HepG2 (cell line): Measurements from ENCODE around the gene RAC3. TPM values are rescaled to one million over a fixed set of nuclear protein-coding genes. Genes with fewer than 3 reads are reported as not detected.
A peak's percentile ranks its signal among the peaks of the same experiment; 100 is the strongest.

Source experiments
- ATF7-NPFF ChIP-seq: sonication (generic); formaldehyde crosslinking; IDR thresholded peaks from 2 replicates; pipeline ENCODE4 v1.8.1; 2023; ENCODE audit warnings: mild to moderate bottlenecking, low read depth, missing genetic modification reagents, moderate library complexity
- CBX1 ChIP-seq: IDR thresholded peaks from one replicate; pipeline ENCODE4 v1.6.1; 2016; ENCODE audit warnings: antibody characterized with exemption, low read depth
- CCAR2 ChIP-seq: fragments of 200-400 bp; formaldehyde crosslinking; optimal IDR thresholded peaks from 2 replicates; pipeline ENCODE3; 2018; ENCODE audit warnings: low read depth, mild to moderate bottlenecking, low read length, moderate library complexity
- CEBPB ChIP-seq: IDR thresholded peaks from 2 replicates; pipeline ENCODE4 v1.6.1; 2011; ENCODE audit warnings: low read depth, low read length, improper control_type of control experiment, borderline replicate concordance
- HES4 ChIP-seq: sonication (generic); formaldehyde crosslinking; IDR thresholded peaks from 2 replicates; pipeline ENCODE4 v1.9.0; 2021; ENCODE audit warnings: mild to moderate bottlenecking, missing genetic modification reagents, borderline replicate concordance
- RBFOX2 ChIP-seq: fragments of 200-400 bp; formaldehyde crosslinking; IDR thresholded peaks from 2 replicates; pipeline ENCODE4 v1.6.1; 2017; ENCODE audit warnings: low read depth, mild to moderate bottlenecking, low read length
- RELA ChIP-seq: sonication (generic); formaldehyde crosslinking; IDR thresholded peaks from 2 replicates; pipeline ENCODE4 v1.4.0; 2020; ENCODE audit warnings: missing genetic modification reagents
- RFX1 ChIP-seq: fragments of 450-650 bp; IDR thresholded peaks from 2 replicates; pipeline ENCODE4 v1.6.1; 2017
- SSRP1 ChIP-seq: IDR thresholded peaks from 2 replicates; pipeline ENCODE4 v1.6.1; 2016; ENCODE audit warnings: control low read depth
- TAF15 ChIP-seq: fragments of 200-400 bp; formaldehyde crosslinking; IDR thresholded peaks from one replicate; pipeline ENCODE4 v1.6.1; 2018; ENCODE audit warnings: mild to moderate bottlenecking, low read depth, low read length; ENCODE audit not compliant: poor library complexity, severe bottlenecking
- XRCC5 ChIP-seq: fragments of 200-400 bp; formaldehyde crosslinking; optimal IDR thresholded peaks from 2 replicates; pipeline ENCODE3; 2017; ENCODE audit warnings: mild to moderate bottlenecking, low read length
- YEATS2 ChIP-seq: sonication (generic); formaldehyde crosslinking; IDR thresholded peaks from 2 replicates; pipeline ENCODE4 v1.4.0; 2020; ENCODE audit warnings: missing genetic modification reagents, borderline replicate concordance
- ZMAT3 ChIP-seq: sonication (generic); formaldehyde crosslinking; conservative IDR thresholded peaks from 2 replicates; pipeline ENCODE4 v1.7.0; 2021; ENCODE audit warnings: missing genetic modification reagents
- ZNF17 ChIP-seq: sonication (generic); formaldehyde crosslinking; IDR thresholded peaks from 2 replicates; pipeline ENCODE4 v1.5.0; 2020; ENCODE audit warnings: mild to moderate bottlenecking, missing genetic modification reagents
- ZNF761 ChIP-seq: sonication (generic); formaldehyde crosslinking; conservative IDR thresholded peaks from 2 replicates; pipeline ENCODE4 v1.4.0; 2020; ENCODE audit warnings: mild to moderate bottlenecking, missing genetic modification reagents
- polyA plus RNA-seq, 8 experiments: library from polyadenylated mRNA; depleted of rRNA in 3 of 8; stranded (reverse) in 7 of 8; unstranded in 1 of 8; fragments of >200 nt; fragmentation: Illumina TruSeq in 4 of 8; extraction: Trizol in 4 of 8; gene quantifications; 2 replicates each; pipeline versions ENCODE4 v1.2.1 to v1.2.3, GENCODE V29; 2011 to 2016; ENCODE audit warnings: low read depth in 4 of 8, missing spikeins in 1 of 8, mixed read lengths in 1 of 8; ENCODE audit not compliant: insufficient read depth in 1 of 8
- total RNA-seq, 5 experiments: library from RNA; depleted of rRNA; stranded (reverse); fragments of >200 nt; fragmentation: Illumina TruSeq; extraction: Trizol; gene quantifications; 2 replicates each; pipeline ENCODE4 v1.2.3, GENCODE V29; 2016; ENCODE audit warnings: low read depth in 1 of 5
- TF ChIP-seq, protein P1 (sequence below): sonication (generic); formaldehyde crosslinking; IDR thresholded peaks from 2 replicates; pipeline ENCODE4 v1.4.0; 2020; ENCODE audit warnings: missing genetic modification reagents
- TF ChIP-seq, protein P2 (sequence below): sonication (generic); formaldehyde crosslinking; IDR thresholded peaks from 2 replicates; pipeline ENCODE4 v1.4.0; 2020; ENCODE audit warnings: missing genetic modification reagents
- TF ChIP-seq, protein P3 (sequence below): sonication (generic); formaldehyde crosslinking; conservative IDR thresholded peaks from 2 replicates; pipeline ENCODE4 v1.8.0; 2022; ENCODE audit warnings: missing genetic modification reagents
- TF ChIP-seq, protein P4 (sequence below): sonication (generic); formaldehyde crosslinking; IDR thresholded peaks from 2 replicates; pipeline ENCODE4 v1.4.0; 2020; ENCODE audit warnings: missing genetic modification reagents
- TF ChIP-seq, protein P5 (sequence below): IDR thresholded peaks from 2 replicates; pipeline ENCODE4 v1.6.1; 2016

The RAC3 gene
- total and polyA plus RNA-seq, 2 of the 13 experiments (the other 11 are each of a cell fraction or from before 2014, with no cell fraction given): 10.5 to 21.3 TPM

DNA sequence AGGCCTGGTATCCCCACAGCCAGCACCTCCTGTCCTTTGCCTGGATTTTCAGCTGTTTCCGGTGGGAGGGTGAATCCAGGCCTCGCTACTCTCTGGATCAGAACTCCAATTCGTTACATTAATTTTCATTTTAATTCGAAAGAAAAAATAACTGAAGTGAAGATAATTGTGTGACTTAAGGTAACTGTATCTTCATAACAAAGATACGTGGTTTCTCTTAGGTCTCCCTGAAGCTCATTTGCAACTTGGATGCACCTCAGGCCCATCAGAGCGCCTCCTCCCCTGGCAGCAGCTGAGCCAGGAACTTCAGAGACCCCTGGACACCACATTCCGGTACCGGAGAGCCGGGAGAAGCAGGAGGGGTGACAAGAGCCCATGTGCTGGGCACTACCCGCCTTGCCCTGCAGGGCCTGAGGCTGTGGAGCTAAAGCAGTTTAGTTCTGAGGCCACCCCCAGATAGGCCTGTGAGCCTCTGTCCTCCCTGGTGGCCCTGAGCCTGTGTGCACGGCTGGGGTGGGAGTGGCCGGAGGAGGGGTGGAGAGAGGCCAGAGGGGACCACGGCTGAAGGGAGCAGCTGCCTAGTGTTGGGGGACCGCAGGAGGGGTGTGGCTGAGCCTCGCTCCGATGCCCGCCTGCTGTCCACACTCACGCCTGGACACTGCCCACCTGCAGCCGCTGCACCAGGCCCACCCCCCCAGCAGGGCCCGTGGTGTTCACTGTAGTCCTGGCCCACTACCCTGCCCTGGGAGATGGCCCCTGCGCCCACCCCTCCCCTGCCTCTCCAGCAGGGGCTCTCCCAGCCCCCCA lies 45.5 kb downstream of the RAC3 start (continued):
- TF ChIP-seq YEATS2: no peak
- TF ChIP-seq, protein P1, sequence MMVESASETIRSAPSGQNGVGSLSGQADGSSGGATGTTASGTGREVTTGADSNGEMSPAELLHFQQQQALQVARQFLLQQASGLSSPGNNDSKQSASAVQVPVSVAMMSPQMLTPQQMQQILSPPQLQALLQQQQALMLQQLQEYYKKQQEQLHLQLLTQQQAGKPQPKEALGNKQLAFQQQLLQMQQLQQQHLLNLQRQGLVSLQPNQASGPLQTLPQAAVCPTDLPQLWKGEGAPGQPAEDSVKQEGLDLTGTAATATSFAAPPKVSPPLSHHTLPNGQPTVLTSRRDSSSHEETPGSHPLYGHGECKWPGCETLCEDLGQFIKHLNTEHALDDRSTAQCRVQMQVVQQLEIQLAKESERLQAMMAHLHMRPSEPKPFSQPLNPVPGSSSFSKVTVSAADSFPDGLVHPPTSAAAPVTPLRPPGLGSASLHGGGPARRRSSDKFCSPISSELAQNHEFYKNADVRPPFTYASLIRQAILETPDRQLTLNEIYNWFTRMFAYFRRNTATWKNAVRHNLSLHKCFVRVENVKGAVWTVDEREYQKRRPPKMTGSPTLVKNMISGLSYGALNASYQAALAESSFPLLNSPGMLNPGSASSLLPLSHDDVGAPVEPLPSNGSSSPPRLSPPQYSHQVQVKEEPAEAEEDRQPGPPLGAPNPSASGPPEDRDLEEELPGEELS (CRISPR knock-in tag): no peak
- TF ChIP-seq ZMAT3 (CRISPR knock-in tag): no peak
- TF ChIP-seq ZNF761: no peak
- TF ChIP-seq HES4 (CRISPR knock-in tag): no peak
- peak; percentile 61; the same call in 1 of the 2 replicates for TF ChIP-seq ATF7-NPFF (CRISPR knock-in tag)
- TF ChIP-seq, protein P2, sequence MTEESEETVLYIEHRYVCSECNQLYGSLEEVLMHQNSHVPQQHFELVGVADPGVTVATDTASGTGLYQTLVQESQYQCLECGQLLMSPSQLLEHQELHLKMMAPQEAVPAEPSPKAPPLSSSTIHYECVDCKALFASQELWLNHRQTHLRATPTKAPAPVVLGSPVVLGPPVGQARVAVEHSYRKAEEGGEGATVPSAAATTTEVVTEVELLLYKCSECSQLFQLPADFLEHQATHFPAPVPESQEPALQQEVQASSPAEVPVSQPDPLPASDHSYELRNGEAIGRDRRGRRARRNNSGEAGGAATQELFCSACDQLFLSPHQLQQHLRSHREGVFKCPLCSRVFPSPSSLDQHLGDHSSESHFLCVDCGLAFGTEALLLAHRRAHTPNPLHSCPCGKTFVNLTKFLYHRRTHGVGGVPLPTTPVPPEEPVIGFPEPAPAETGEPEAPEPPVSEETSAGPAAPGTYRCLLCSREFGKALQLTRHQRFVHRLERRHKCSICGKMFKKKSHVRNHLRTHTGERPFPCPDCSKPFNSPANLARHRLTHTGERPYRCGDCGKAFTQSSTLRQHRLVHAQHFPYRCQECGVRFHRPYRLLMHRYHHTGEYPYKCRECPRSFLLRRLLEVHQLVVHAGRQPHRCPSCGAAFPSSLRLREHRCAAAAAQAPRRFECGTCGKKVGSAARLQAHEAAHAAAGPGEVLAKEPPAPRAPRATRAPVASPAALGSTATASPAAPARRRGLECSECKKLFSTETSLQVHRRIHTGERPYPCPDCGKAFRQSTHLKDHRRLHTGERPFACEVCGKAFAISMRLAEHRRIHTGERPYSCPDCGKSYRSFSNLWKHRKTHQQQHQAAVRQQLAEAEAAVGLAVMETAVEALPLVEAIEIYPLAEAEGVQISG (CRISPR knock-in tag): no peak
- TF ChIP-seq, protein P3, sequence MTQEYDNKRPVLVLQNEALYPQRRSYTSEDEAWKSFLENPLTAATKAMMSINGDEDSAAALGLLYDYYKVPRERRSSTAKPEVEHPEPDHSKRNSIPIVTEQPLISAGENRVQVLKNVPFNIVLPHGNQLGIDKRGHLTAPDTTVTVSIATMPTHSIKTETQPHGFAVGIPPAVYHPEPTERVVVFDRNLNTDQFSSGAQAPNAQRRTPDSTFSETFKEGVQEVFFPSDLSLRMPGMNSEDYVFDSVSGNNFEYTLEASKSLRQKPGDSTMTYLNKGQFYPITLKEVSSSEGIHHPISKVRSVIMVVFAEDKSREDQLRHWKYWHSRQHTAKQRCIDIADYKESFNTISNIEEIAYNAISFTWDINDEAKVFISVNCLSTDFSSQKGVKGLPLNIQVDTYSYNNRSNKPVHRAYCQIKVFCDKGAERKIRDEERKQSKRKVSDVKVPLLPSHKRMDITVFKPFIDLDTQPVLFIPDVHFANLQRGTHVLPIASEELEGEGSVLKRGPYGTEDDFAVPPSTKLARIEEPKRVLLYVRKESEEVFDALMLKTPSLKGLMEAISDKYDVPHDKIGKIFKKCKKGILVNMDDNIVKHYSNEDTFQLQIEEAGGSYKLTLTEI (CRISPR knock-in tag): no peak
- TF ChIP-seq, protein P4, sequence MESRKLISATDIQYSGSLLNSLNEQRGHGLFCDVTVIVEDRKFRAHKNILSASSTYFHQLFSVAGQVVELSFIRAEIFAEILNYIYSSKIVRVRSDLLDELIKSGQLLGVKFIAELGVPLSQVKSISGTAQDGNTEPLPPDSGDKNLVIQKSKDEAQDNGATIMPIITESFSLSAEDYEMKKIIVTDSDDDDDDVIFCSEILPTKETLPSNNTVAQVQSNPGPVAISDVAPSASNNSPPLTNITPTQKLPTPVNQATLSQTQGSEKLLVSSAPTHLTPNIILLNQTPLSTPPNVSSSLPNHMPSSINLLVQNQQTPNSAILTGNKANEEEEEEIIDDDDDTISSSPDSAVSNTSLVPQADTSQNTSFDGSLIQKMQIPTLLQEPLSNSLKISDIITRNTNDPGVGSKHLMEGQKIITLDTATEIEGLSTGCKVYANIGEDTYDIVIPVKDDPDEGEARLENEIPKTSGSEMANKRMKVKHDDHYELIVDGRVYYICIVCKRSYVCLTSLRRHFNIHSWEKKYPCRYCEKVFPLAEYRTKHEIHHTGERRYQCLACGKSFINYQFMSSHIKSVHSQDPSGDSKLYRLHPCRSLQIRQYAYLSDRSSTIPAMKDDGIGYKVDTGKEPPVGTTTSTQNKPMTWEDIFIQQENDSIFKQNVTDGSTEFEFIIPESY (CRISPR knock-in tag): no peak
- no peak for TF ChIP-seq RELA (CRISPR knock-in tag)
- peak; percentile 29 for TF ChIP-seq SSRP1 (CRISPR knock-in tag)
- no peak for TF ChIP-seq CCAR2
- TF ChIP-seq XRCC5: no peak
- no peak for TF ChIP-seq RFX1
- no peak for TF ChIP-seq CEBPB
- no peak for TF ChIP-seq CBX1
- TF ChIP-seq ZNF17 (CRISPR knock-in tag): no peak
- TF ChIP-seq, protein P5, sequence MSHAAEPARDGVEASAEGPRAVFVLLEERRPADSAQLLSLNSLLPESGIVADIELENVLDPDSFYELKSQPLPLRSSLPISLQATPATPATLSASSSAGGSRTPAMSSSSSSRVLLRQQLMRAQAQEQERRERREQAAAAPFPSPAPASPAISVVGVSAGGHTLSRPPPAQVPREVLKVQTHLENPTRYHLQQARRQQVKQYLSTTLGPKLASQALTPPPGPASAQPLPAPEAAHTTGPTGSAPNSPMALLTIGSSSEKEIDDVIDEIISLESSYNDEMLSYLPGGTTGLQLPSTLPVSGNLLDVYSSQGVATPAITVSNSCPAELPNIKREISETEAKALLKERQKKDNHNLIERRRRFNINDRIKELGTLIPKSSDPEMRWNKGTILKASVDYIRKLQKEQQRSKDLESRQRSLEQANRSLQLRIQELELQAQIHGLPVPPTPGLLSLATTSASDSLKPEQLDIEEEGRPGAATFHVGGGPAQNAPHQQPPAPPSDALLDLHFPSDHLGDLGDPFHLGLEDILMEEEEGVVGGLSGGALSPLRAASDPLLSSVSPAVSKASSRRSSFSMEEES (CRISPR knock-in tag): no peak
- TF ChIP-seq RBFOX2: peak; percentile 88
- peak; percentile 31 for TF ChIP-seq TAF15
